ENCODE results near the gene EPN2.

DNA sequence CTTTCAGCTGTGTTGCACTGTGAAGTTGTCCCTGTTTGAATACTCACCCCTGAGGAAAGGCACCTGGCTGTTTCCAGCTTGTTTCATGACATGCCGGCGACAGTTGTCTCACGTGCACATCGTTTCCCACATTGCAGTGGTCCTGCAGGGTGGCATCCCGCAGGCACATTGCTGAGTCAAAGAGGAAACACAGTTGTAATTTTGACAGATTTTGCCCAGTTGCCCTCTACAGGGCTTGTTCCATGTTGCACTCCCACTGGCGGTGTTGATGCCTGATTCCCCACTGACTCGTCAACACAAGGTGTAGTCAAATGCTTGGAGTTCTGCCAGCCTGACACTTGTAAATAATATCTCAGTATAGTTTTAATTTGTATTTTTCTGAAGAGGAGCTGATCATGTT is 23.8 kb downstream of the EPN2 start:
- TF ChIP-seq POLR2A (IDR thresholded peaks at IDR 0.05; ENCODE audit: low read depth, low read length) (no peak), PAX5 (IDR thresholded peaks at IDR 0.05; ENCODE audit: insufficient read depth, low read length, severe bottlenecking) (no peak), POLR2AphosphoS5 (IDR thresholded peaks at IDR 0.05; ENCODE audit: low read depth, low read length) (no peak)

All from GM12891 (cell line).